GM19328 (cell line): Measurements from ENCODE around the gene OSGIN1.

Experiments
- ATAC-seq: cut with Tn5 transposase; IDR thresholded peaks from one replicate; pipeline ENCODE4 v1.9.1; 2021; ENCODE audit warnings: mild to moderate bottlenecking, moderate library complexity; ENCODE audit not compliant: unreplicated experiment

OSGIN1 gene, protein sequence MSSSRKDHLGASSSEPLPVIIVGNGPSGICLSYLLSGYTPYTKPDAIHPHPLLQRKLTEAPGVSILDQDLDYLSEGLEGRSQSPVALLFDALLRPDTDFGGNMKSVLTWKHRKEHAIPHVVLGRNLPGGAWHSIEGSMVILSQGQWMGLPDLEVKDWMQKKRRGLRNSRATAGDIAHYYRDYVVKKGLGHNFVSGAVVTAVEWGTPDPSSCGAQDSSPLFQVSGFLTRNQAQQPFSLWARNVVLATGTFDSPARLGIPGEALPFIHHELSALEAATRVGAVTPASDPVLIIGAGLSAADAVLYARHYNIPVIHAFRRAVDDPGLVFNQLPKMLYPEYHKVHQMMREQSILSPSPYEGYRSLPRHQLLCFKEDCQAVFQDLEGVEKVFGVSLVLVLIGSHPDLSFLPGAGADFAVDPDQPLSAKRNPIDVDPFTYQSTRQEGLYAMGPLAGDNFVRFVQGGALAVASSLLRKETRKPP

DNA sequence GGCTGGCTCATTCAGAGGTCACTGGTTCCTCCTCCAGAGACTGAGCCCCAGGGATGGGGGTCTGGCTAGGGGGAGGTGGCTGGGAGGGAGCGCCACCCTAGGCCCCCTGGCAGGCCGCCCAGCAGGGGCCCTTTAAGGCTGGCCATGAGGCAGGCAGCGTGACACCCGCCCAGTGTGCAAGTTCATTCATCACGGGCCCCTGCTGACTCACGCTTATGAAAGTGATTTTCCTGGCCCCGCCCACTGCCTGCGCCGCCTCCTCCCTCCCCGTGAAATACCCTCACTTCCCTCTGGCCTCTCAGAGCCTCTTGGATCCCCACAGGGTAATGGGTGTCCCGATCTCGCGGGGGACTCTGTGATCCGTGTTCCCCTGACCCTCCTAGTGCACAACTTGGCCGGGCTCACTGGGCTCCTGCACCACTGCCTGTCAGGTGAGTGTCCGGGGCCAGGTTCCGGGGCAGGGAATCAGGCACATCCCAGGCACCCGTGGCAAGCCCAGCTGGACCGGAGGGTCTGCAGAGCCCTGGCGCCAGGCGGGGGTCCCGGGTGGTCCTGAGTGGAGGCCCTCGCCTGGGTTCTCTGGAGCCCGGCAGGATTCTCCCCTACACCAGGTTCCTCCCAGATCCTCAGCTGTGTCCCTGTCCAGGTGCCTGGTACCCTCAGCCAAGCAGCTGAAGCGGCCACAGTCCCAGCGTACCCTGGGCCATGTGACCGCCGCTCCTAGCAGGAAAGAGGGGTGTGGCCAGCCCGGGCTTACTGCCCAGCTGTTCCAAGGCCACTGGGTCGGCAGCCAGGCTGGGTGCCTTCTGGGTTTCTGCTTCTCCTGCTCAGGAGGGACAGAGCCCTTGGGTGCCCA is at the start of gene OSGIN1:
OSGIN1 (plus strand) TSS at position 301 of the 856 bp plus-strand sequence. CDS start 4,432 bp downstream, outside the sequence.
- no peak for ATAC-seq

DNA sequence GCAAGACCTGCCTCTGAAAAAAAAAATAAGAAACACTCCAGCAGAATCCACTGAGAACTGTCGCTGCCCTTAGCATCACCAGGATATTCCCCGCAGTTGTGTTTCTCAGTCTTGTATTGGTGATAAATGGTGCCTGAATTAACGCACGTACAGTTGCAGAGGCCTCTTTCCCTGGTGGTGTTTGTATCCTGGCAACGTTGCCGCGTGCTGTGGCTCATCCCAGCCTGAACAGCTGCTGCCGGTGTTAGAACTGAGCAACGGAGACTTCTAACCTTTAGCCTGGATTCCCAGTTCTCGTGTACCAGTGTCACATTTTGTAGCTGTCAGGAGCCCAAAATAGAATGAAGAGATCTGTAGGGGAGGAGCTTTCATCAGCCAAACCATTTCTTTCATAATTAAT is 49.3 kb upstream of the OSGIN1 start:
- ATAC-seq: no peak

DNA sequence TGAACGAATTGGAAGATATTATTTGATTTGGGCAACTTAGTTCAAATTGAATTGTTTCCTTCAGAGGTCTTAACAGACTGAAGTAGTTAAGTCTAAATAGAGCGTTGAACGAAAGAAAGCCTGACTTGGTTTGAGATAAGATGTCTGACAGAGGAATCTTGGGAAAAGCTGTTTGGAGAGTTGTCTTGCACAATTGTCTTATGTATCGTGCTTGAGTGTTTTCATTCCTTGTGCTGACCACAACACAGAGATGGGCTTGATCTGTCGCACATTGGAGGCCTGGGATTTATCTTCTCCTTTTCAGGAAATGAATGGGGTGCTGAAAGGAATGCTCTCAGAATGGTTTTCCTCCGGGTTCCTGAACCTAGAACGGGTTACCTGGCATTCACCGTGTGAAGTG is 46.4 kb upstream of the OSGIN1 start:
- no peak for ATAC-seq

DNA sequence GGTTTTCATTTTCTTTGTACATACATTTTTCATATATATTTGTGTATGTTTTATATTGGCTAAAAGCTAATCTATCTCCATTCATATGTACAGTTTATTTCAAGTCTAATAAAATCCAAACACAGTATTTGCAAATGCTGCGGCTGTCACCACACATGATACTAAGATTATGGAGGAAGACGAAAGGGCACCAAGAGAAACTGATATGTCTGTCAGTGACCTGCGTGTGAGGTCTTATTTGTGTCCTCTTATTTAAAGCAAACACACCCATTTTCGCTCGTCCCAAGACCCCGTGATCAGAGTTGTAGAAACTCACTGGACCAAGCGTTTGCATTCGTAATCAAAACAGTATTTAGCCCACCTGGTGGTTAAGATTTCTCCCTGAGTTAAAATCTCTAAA is 45.9 kb upstream of the OSGIN1 start:
- ATAC-seq: no peak

DNA sequence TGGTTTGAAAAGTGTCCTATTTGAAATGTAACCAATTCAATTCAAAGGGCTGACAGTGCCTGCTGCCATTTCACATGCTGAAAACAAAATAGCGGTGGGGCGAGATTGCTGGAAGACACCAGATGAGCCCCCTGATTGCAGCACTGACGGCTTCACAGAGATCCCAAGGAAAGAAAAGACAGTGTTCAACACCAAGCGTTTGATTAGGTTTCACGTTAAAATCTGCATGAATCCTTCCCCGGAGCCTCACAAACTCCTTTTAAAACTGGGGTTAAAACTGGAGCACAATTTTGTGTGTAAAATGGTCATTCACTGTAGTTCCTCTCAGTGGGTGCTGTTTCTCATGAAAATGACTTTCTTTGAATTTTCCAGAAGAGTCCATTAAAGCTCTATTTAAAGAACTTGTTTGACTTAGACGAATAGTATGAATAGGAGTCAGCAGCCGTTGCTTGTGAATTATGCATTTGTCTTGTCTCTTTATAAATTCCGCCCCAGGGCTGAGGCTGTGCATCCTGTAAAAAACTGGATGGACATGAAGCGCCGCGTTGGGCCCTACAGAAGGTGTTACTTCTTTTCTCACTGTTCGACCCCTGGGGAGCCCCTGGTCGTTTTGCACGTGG is 45.3 kb upstream of the OSGIN1 start:
- ATAC-seq: no peak

DNA sequence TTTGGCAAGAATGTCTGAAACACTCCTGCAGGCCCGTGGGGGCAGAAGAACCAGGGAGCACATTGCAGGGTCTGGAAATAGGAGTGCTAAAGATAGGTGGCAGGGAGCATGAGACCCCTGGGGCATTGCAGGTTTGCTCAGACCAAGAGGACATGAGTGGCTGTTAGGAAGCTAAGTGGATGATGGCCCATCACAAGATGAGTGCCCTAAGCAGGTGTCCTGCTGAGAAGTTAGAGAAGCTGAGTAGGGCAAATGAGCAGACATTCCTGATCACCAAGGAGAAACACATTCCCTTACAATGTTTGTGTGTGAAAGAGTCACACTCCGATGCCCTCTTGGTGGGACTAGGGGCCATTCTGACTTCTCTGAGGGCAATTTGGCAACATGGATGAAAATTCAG is 44.2 kb upstream of the OSGIN1 start:
- no peak for ATAC-seq

DNA sequence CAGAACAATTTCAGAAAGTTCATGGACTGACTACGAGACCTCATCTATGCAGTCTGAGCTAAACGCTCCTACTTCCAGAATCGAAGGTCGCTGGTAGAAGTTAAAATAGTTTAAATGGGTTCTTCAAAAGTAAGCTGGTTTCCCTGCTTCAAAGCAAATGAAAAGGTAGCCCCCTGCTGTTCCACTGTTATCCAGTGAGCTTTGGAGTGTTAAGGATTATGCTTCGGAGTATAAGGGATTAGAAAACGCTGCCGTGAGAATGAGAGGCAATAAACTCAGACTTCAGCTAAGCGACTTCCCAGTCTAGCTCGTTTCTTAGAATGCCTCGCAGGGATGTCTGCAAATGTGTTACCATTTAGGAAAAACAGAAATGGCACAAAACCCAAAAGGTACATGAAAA is 41.8 kb upstream of the OSGIN1 start:
- no peak for ATAC-seq

DNA sequence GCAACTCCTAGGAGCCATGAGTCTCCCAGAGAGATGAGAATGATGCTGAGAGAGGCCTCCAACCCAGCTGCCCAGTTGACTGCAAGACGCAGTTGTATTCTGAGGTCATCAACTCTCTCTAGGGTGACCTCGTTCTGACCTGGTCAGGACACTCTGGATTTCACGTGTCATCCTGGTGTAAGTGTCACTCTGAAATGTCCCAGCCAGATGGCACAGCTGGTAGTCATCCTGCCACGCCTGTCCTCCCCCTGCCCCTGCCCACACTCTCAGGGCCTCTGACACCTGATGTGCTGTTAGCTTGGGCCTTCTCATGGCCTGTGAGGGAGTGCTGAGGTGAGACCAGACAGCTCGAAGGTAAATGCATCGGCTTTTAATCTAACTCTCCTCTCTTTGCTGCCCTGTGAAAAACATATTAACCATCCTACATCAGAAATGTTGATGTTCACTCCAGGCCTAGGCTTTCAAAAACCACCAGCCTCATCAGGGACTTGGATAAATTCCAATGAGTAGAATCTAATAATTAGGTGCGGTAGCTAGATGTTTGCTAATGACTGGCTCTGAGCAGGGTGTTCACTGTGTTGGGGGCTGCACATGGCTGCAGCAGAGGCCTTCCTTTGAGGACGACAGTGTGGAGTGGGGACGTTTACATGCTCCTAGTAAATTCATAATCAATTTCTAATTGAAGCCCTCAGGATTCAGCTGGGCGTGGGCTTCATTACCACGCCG is 40.4 kb upstream of the OSGIN1 start:
- no peak for ATAC-seq

DNA sequence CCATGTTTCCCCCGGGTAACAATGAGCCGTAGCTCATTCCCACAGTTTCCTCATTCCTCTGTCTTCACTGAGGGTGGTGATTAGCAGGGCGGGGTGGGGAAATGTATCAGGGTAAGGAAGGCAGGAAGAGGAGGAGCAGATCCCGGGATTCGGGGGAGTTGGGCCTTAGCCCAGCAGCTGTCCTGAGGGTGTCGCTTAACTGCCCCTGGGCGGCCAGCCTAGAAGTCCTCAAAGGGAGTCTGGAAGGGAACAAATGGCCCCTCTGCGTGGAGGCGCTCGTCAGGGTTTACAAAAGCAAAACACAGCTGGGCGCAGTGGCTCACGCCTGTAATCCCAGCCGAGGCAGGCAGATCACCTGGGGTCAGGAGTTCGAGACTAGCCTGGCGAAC is 39.8 kb upstream of the OSGIN1 start:
- no peak for ATAC-seq

DNA sequence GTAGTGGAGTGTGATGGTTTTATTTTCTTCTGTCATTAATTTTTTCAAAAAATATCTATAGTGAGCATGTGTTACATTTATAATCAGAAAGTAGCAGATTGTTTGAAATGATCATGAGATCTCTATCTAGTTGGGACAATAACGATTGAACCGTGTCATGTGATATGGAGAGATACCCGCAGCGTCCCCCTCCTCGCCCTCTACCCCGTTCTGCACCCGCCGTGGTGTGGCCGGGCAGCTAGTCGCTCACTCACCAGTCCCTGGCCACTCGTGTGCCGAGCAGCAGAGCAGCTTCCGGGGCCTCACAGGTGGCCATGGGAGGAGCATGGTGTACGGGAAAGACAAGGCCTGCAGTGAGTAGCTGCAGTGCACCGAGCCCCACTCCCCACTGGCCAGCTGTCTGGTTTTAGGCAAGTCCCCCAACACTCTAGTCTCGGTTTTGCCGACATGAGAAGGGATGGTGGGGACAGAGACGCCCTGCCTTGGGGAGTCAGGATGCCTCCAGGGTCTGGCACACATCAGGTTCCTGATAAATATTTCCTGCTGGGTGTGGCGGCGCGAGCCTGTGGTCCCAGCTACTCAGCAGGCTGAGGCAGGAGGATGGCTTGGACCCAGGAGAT is 38.8 kb upstream of the OSGIN1 start:
- no peak for ATAC-seq

DNA sequence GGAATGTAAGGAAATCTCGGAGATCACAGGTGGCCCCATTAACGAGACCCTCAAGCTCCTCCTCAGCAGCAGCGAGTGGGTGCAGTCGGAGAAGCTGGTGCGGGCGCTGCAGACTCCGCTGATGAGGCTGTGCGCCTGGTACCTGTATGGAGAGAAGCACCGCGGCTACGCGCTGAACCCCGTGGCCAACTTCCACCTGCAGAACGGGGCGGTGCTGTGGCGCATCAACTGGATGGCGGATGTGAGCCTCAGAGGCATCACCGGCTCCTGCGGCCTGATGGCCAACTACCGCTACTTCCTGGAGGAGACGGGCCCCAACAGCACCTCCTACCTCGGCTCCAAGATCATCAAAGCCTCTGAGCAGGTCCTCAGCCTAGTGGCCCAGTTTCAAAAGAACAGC is 38.0 kb upstream of the OSGIN1 start:
- no peak for ATAC-seq

DNA sequence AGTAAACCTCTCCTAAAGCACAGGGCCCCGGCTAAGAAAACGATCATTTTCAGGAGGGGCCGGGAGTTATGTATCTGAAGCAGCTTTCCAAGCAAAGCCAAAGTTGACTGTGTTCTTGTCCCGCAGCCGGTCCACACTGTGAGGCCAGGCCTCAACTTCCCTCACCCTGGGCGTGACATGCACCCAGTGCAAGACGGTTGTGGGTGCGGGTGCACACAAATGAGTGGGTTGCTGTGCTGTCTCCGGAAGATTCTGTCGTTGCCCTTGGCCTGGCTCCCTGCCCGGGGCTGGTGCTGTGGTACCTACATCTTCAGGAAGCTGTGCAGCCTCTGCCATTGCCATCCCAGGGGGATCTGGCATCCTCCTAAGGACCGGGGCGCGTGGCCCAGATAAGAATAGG is 37.5 kb upstream of the OSGIN1 start:
- ATAC-seq: no peak

DNA sequence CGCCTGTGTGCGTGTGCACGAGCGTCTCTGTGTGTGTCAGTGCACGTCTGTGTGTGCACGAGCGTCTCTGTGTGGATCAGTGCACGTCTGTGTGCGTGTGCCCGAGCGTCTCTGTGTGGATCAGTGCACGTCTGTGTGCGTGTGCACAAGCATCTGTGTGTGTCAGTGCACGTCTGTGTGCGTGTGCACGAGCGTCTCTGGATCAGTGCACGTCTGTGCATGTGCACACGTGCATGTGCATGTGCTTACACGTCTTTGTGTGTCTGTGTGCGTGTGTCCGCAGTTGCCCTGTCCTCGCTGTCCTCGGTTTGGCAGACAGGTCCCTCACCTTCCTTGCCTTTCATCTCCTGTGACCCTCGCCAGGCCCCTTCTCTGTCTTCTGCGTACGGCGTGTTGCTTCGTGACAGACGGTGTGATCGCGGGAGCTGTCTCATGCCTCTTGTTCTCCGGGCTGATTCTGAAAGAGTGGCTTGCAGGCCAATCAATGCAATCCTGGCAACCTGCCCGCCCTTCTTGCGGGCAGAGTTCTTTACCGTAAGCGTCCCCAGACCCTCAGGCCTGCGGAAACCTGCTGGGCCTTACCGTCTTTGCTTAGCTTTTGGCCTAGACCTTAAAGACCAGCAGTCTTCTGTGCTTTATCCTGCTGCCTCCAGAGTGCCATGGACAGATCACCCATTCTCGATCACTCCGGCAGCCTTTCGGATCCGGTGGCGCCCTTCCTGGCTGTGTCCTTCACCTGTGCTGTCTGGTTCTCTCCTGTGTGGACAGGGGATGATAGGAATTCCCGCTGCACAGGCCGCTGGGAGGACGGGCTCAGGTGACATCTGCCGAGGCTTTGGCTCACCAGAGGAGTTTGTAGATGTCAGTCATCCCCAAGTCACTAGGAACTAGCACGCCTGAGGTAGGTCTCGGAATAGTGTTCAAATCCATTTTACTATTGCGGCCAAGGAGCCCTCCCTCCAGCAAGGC is 35.6 kb upstream of the OSGIN1 start:
- no peak for ATAC-seq

DNA sequence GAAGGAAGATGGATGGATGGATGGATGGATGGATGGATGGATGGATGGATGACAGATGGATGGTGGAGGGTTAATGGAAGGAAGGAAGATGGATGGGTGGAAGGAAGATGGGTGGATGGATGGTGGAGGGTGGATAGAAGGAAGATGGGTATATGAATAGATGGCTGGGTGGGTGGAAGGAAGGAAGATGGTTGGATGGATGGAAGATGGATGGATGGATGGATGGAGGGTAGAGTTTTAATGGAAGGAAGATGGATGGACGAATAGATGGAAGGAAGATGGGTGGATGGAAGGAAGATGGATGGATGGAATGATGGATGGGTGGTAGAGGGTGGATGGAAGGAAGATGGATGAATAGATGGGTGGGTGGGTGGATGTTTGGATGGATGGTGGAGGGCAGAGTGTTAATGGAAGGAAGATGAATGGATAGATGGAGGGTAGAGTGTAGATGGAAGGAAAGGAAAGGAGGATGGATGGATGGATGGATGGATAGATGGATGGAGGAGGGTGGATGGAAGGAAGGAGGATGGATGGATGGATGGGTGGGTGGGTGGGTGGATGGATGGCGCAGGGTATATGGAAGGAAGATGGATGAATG is 32.0 kb upstream of the OSGIN1 start:
- ATAC-seq: no peak

DNA sequence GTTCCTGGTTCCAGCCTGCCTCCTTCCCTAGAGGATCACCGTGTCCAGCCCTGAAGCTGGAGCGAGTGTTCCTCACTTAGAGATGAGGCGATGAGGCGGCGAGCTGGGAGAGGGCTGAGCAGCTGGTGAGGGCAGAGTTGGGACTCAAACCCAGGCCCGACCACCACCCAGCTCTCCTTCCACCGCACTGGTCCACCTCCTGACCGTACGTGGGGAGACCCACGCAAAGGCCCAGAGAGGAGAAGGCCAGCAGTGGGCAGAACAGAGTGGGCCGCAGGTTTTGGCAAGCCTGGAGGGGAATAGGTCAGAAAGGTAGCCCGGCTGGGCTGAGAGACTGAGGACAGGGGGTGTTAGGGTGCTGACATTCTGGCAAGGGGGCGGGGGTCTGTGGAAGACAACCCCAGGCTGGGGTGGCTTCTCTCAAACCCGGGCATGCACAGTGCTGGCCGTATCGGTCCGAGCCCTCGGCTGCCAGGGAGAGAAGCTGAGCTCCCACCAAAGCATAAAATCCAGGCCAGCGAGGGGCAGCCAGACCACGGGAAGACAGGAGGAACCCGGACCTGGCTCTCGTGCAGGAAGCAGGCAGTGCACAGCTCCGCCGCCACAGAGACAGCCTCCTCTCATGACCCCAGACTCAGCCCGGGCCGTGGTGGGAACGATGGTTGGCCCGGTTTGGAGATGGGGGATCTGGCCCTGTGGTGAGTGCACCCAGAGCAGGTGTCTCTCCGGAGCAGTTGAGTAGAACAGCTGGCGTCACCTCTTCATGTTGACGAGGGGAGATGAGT is 29.3 kb upstream of the OSGIN1 start:
- ATAC-seq: no peak

DNA sequence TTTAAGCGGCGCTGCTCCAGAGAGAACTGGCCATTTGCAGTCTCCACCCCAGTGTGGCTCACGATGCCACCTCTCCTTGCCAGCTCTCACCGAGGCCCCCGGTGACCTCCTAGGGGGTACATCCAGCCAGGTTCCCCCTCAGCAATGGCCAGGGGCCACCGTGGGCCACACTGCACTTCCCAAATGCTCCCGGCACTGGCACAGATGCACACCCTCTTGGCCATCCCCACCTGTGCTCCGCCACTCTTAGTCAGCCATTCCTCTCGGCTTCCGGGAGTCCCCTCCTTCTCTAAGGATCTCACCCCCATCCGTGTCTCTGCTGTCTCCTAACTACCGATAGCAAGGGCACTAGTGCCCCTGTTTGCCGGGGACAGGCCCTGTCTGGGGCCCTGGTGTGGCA is 28.4 kb upstream of the OSGIN1 start:
- ATAC-seq: no peak

DNA sequence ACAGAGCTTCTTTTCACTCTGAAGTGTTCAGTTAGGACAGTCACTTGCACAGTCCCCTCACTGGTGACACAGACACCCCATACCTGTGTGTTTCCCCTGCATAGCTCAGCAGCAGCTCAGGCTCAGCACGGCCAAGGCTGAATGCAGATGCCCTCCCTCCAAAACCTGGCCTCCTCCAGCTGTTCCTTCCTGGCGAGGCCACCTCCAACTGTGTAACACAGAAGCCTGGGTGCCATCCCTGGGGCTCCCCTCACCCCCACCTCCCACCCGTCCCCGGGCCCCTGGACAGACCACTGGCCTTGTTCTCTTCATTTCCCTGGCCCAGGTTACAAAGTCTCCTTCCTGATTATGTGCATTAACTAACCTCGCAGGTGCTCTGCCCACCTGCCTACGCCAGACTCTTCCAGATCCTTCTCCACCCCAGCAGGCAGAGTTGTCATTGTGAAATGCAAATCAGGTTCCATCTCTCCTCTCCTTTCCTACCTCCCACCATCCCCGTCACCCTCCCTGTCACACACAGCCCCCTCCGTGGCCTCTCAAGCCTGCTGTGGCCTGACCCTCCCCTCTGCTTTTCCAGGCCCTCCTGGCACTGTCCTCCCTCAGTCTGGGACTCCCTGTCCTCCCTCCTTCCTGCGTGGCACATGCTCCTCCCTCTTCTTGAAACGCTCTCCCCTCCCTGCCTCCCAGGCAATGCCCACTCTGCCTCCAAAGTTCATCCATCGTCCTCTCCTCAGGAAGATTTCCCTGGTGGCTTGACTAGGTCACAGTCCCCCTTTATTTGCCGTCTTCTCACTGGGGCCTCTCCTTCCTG is 27.7 kb upstream of the OSGIN1 start:
- no peak for ATAC-seq
